ENCODE data around the gene RBPMS2. TPM values are rescaled to one million over a fixed set of nuclear protein-coding genes. Genes with fewer than 3 reads are reported as not detected.

RBPMS2 gene
- total RNA-seq (2022; extraction: Qiagen RNA extraction) = 6.6 to 9.4 TPM (median 8.3 TPM) in 5 replicates

DNA sequence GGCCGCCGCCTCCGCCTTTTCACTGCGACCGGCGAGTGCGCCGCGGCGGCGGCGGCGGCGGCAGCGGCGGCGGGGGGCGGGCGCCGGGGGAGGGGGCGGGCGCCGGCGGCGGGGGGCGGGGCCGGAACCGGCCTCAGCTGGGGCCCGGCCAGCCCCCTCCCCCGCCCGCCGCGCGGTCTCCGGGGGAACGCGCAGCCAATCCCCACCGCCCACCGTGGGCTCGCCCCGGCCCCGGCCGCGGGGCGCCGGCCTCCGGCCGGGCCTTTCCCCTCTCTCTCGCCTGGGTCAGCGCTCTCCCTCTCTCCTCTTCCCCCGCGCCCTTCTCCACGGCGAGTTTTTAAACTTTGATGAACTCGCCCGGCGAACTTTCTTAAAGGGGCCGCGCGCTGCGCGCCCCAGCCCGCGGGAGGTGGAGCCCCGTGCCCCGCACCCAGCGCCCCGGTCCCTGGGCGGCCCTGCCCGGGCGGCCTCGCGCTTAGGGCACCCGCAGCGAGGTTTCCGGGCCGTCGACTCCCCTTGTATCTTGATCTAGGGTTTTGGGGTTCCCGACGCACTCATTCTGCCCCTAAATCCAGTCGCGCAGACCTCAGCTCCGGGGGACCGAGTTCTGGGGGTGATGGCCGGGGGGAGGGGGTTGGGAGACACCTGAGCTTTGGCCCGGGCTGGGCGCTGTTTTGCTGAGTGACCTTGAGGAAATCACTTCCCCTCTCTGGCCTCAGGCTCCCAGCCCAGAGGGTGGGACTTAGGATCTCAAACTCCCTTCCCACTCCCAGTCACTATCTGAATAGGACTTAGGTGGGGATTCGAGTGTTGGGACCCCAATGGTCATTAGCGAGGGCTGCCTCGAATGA, at the start of gene RBPMS2:
Gene RBPMS2 (minus strand): TSS at position 39 of the 851 bp plus-strand sequence. CDS start 270 bp downstream, outside the sequence.

Other genes starting within 250 kb of the RBPMS2 start
- 11.6 to 23.5 TPM (median 16.4 TPM) in 5 replicates for gene PIF1, start 50.1 kb upstream of the RBPMS2 start, total RNA-seq (2022; extraction: Qiagen RNA extraction)
- gene PLEKHO2, start 66.3 kb upstream of the RBPMS2 start, total RNA-seq (2022; extraction: Qiagen RNA extraction) = 5.4 to 6.4 TPM (median 6.0 TPM) in 5 replicates
- gene ANKDD1A, start 136.3 kb upstream of the RBPMS2 start, total RNA-seq (2022; extraction: Qiagen RNA extraction) = 1.7 to 2.8 TPM (median 2.2 TPM) in 5 replicates
- 115 to 127 TPM (median 122 TPM) in 5 replicates for gene SPG21, start 214.3 kb upstream of the RBPMS2 start, total RNA-seq (2022; extraction: Qiagen RNA extraction)